PC-9 (cell line): Measurements from ENCODE around the gene ENAH. TPM values are rescaled to one million over a fixed set of nuclear protein-coding genes. Genes with fewer than 3 reads are reported as not detected.
A peak's percentile ranks its signal among the peaks of the same experiment; 100 is the strongest.

Experiments
- BruUV-seq: library from RNA; stranded (reverse); fragments of 400-500 nt; replicated peaks from 2 replicates; lab custom pipeline; 2021; lab: Mats Ljungman, UMichigan
- CTCF ChIA-PET: fragments of 300-600 bp; sonication (Branson Sonifier 250); formaldehyde crosslinking; loops from one replicate; lab custom pipeline; 2022; ENCODE audit warnings: antibody characterized with exemption; lab: Charles Lee
- POLR2A ChIA-PET: fragments of 300-600 bp; sonication (Branson Sonifier 250); formaldehyde crosslinking; loops from one replicate; lab custom pipeline; 2022; ENCODE audit warnings: antibody characterized with exemption; ENCODE audit not compliant: unreplicated experiment; lab: Charles Lee
- DNase-seq, 2 experiments: peaks; one replicate each; pipeline versions ENCODE4 v3.0.0 to v3.0.0-alpha.2; 2015 to 2022; ENCODE audit warnings: mixed read lengths in 1 of 2
- H2AFZ ChIP-seq: fragments of 200-600 bp; sonication (generic); 2 replicates; pipeline ENCODE4 v1.8.1; 2017; ENCODE audit warnings: antibody characterized with exemption
- H3F3A ChIP-seq: fragments of 200-600 bp; sonication (generic); 2 replicates; pipeline ENCODE4 v1.8.1; 2017; ENCODE audit warnings: antibody characterized with exemption, mild to moderate bottlenecking, low read depth; ENCODE audit not compliant: insufficient read depth
- H3K27ac ChIP-seq: fragments of 200-600 bp; sonication (generic); 2 replicates; pipeline ENCODE4 v1.6.1; 2016; ENCODE audit warnings: mixed run types
- H3K27me3 ChIP-seq: fragments of 200-600 bp; sonication (generic); 2 replicates; pipeline ENCODE4 v1.6.1; 2016; ENCODE audit warnings: low read depth, mixed run types; ENCODE audit not compliant: insufficient read depth
- H3K36me3 ChIP-seq: fragments of 200-600 bp; sonication (generic); 2 replicates; pipeline ENCODE4 v1.6.1; 2016; ENCODE audit warnings: low read depth, mixed run types
- H3K4me1 ChIP-seq: fragments of 200-600 bp; sonication (generic); replicated peaks from 2 replicates; pipeline ENCODE4 v1.6.1; 2016; ENCODE audit warnings: mixed run types; ENCODE audit not compliant: insufficient read depth
- H3K4me2 ChIP-seq: fragments of 200-600 bp; sonication (generic); 2 replicates; pipeline ENCODE4 v1.6.1; 2017; ENCODE audit warnings: mixed run types
- H3K4me3 ChIP-seq: fragments of 200-600 bp; sonication (generic); 2 replicates; pipeline ENCODE4 v1.6.1; 2016; ENCODE audit warnings: mixed run types
- H3K79me2 ChIP-seq: fragments of 200-600 bp; sonication (generic); 2 replicates; pipeline ENCODE4 v1.6.1; 2017; ENCODE audit warnings: low read depth, mixed run types
- H3K9me2 ChIP-seq: fragments of 200-600 bp; sonication (generic); 2 replicates; pipeline ENCODE4 v1.8.1; 2017; ENCODE audit warnings: mild to moderate bottlenecking; ENCODE audit not compliant: insufficient read depth
- H3K9me3 ChIP-seq: fragments of 200-600 bp; sonication (generic); 2 replicates; pipeline ENCODE4 v1.8.1; 2016; ENCODE audit warnings: low read depth; ENCODE audit not compliant: insufficient read depth
- H4K20me1 ChIP-seq: fragments of 200-600 bp; sonication (generic); 2 replicates; pipeline ENCODE4 v1.8.1; 2017; ENCODE audit not compliant: insufficient read depth
- CTCF ChIP-seq: fragments of 200-600 bp; sonication (generic); conservative IDR thresholded peaks from 2 replicates; pipeline ENCODE4 v1.6.1; 2017; ENCODE audit warnings: mixed run types, antibody characterized with exemption, mild to moderate bottlenecking, moderate library complexity
- EZH2 ChIP-seq: fragments of 200-600 bp; sonication (generic); IDR thresholded peaks from 2 replicates; pipeline ENCODE4 v1.8.0; 2017; ENCODE audit warnings: antibody characterized with exemption, low read depth
- intact Hi-C: fragments of 100-400 bp; cut with micrococcal nuclease; formaldehyde crosslinking; loops from one replicate; pipeline ENCODE4 v1.10.0; 2022; ENCODE audit not compliant: unreplicated experiment
- total RNA-seq: library from RNA; stranded (reverse); gene quantifications from 2 replicates; pipeline ENCODE4 v1.2.3, GENCODE V29; 2021

The ENAH gene
- total RNA-seq, 1 experiment from 2014 or later = 167 TPM

- DNase-seq = no peak
- no peak overlapping the region for H3K4me3 ChIP-seq
- no peaks in the 10 kb centered on the region for H3K27me3 ChIP-seq
- POLR2A ChIA-PET = no interaction called here
- peaks cover 21% of the 10 kb centered on the region for H3K79me2 ChIP-seq
- H3K4me1 ChIP-seq = no peaks in the 10 kb centered on the region
- BruUV-seq = TSS peak; percentile 13
- H3K36me3 ChIP-seq = no peaks in the 10 kb centered on the region; the same call in 1 of the 2 replicates
- H4K20me1 ChIP-seq = no peaks in the 10 kb centered on the region; the same call in 1 of the 2 replicates
- no peaks in the 10 kb centered on the region for H3K9me3 ChIP-seq
- CTCF ChIA-PET = no interaction called here
- no peak overlapping the region for H2AFZ ChIP-seq
- intact Hi-C loops = no loop called here
- TF ChIP-seq CTCF = no peak
- no peak for TF ChIP-seq EZH2
- H3K4me2 ChIP-seq = no peak overlapping the region
- H3F3A ChIP-seq = peaks cover 14% of the 10 kb centered on the region
- H3K27ac ChIP-seq = no peak overlapping the region
- H3K9me2 ChIP-seq = no peaks in the 10 kb centered on the region
Measured at GRCh38 chr1:225565847-225566246, 87.1 kb downstream of the ENAH start.

- H3K4me3 ChIP-seq = no peak overlapping the region
- H3K79me2 ChIP-seq = 0 out of 2 replicates have a peak, but pooled peaks cover 1% of the 10 kb centered on the region
- ChIA-PET CTCF (no interaction called here), POLR2A (no interaction called here)
- peaks cover 6% of the 10 kb centered on the region for H3K36me3 ChIP-seq
- no peaks in the 10 kb centered on the region for H3K27me3 ChIP-seq
- no peak for DNase-seq
- TF ChIP-seq EZH2 (no peak), CTCF (no peak)
- peaks cover 22% of the 10 kb centered on the region for H3F3A ChIP-seq
- no peaks in the 10 kb centered on the region for H3K9me2 ChIP-seq
- H3K4me1 ChIP-seq = no peaks in the 10 kb centered on the region
- H4K20me1 ChIP-seq = no peaks in the 10 kb centered on the region; the same call in 1 of the 2 replicates
- H3K4me2 ChIP-seq = no peak overlapping the region
- H3K27ac ChIP-seq = no peak overlapping the region
- H2AFZ ChIP-seq = no peak overlapping the region
- BruUV-seq = no TSS peak
- no peaks in the 10 kb centered on the region for H3K9me3 ChIP-seq
- intact Hi-C loops = no loop called here
Measured at GRCh38 chr1:225561675-225562074, 91.2 kb downstream of the ENAH start.

GRCh38 chr1:225559902-225560301, 93.0 kb downstream of the ENAH start:
- 0 out of 2 replicates have a peak, but pooled peaks cover 3% of the 10 kb centered on the region for H3K79me2 ChIP-seq
- BruUV-seq = no TSS peak
- intact Hi-C loops = loop anchor here (10.0 kb wide), 1 partner anchor 415 kb away; no protein-coding TSS in a partner anchor

More at GRCh38 chr1:225559902-225560301, 93.0 kb downstream of the ENAH start:
- Histone ChIP-seq H3K9me3 (no peaks in the 10 kb centered on the region), H3K4me3 (no peak overlapping the region), H3K9me2 (no peaks in the 10 kb centered on the region), H3F3A (peaks cover 40% of the 10 kb centered on the region), H3K36me3 (peaks cover 6% of the 10 kb centered on the region), H3K4me1 (no peaks in the 10 kb centered on the region), H3K4me2 (no peak overlapping the region), H3K27ac (no peak overlapping the region), H3K27me3 (no peaks in the 10 kb centered on the region), H2AFZ (no peak overlapping the region), H4K20me1 (no peaks in the 10 kb centered on the region; the same call in 1 of the 2 replicates)
- TF ChIP-seq CTCF = no peak
- no peak for TF ChIP-seq EZH2
- no peak for DNase-seq
- CTCF ChIA-PET = no interaction called here
- POLR2A ChIA-PET = no interaction called here
